GM21528 (cell line): ENCODE results near the gene ROR2.
"Not testable (repeated sequence)": the region's sequence is repeated elsewhere in the genome, so short reads cannot be mapped to it uniquely, and the experiment has no call there.

Experiments
- ATAC-seq: cut with Tn5 transposase; IDR thresholded peaks from one replicate; pipeline ENCODE4 v1.9.1; 2021; ENCODE audit warnings: mild to moderate bottlenecking, moderate library complexity; ENCODE audit not compliant: unreplicated experiment, low FRiP score

ROR2 gene

GRCh38 chr9:91949946-91950664 lies at the start of gene ROR2:
TSS of gene ROR2 (minus strand) at chr9:91950228.
- peak; percentile 71 for ATAC-seq

- ATAC-seq: no peak
These were observed 45.1 kb upstream of the ROR2 start for GRCh38 chr9:91995000-91995655.

- ATAC-seq: no peak
These were observed 44.4 kb upstream of the ROR2 start for GRCh38 chr9:91994422-91994821.

GRCh38 chr9:91992461-91993041 lies 42.5 kb upstream of the ROR2 start:
- no peak for ATAC-seq

GRCh38 chr9:91991721-91992341 lies 41.8 kb upstream of the ROR2 start:
- ATAC-seq: no peak

- no peak for ATAC-seq
These were observed 36.2 kb upstream of the ROR2 start for GRCh38 chr9:91986248-91986647.

- no peak for ATAC-seq
These were observed 35.7 kb upstream of the ROR2 start for GRCh38 chr9:91985692-91986091.

GRCh38 chr9:91978740-91979414 lies 28.8 kb upstream of the ROR2 start:
- no peak for ATAC-seq

GRCh38 chr9:91975254-91975653 lies 25.2 kb upstream of the ROR2 start:
- ATAC-seq: not testable (repeated sequence)

GRCh38 chr9:91972711-91973110 lies 22.7 kb upstream of the ROR2 start:
- ATAC-seq: no peak

GRCh38 chr9:91972076-91972626 lies 22.1 kb upstream of the ROR2 start:
- no peak for ATAC-seq

- no peak for ATAC-seq
These were observed 17.2 kb upstream of the ROR2 start for GRCh38 chr9:91967259-91967658.

- ATAC-seq: no peak
These were observed 16.5 kb upstream of the ROR2 start for GRCh38 chr9:91966503-91966902.

- ATAC-seq: no peak
These were observed 13.7 kb upstream of the ROR2 start for GRCh38 chr9:91963711-91964240.

GRCh38 chr9:91960367-91960766 lies 10.3 kb upstream of the ROR2 start:
- no peak for ATAC-seq

- no peak for ATAC-seq
These were observed 8.1 kb upstream of the ROR2 start for GRCh38 chr9:91958174-91958573.

GRCh38 chr9:91954841-91955471 lies 4.9 kb upstream of the ROR2 start:
- ATAC-seq: no peak

GRCh38 chr9:91953718-91954117 lies 3.7 kb upstream of the ROR2 start:
- ATAC-seq: no peak

- ATAC-seq: no peak
These were observed 2.0 kb upstream of the ROR2 start for GRCh38 chr9:91951944-91952520.
